ENCODE measurements around the gene SLF2. TPM values are rescaled to one million over a fixed set of nuclear protein-coding genes. Genes with fewer than 3 reads are reported as not detected.

Gene SLF2
- total and polyA plus RNA-seq, 2 of the 8 experiments (the other 6 are each of a cell fraction or from before 2014, with no cell fraction given): 5.5 to 20.9 TPM

DNA sequence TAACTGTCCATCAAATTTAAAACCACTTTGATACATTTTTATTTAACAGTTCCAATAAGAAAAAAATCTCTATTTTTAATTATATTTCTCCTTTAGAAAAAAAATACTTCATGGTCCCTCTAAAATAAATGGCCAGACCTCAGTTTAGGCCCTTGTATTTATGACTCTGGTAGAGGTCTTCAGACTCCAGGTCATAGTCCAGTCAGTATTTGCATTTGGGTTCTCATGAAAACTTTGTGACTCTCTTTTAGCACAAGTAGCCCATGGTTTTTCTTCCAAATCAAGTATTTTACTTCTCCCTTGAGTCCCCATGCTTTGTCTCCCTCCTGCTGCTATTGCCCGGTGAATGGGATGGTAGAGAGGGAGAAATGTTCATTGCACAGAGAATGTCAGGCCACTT, 51.1 kb downstream of the SLF2 start:
- Histone ChIP-seq H3K9me3 (ENCODE audit: insufficient read depth in 2 of 2, low read depth in 1 of 2, low read length in 1 of 2) (no peaks in the 10 kb centered on the region), H2BK5ac (ENCODE audit: low read depth, low read length) (no peak overlapping the region)
- FAIRE-seq: no peak
- TF ChIP-seq SIN3A (conservative IDR thresholded peaks at IDR 0.05 in 1 of 2, IDR thresholded peaks at IDR 0.05 in 1 of 2; ENCODE audit: low read depth in 1 of 2, low read length in 2 of 2) (no peak), SP2 (IDR thresholded peaks at IDR 0.05; ENCODE audit: low read length) (no peak), KDM5A (IDR thresholded peaks at IDR 0.05; ENCODE audit: low read length) (no peak), EGR1 (IDR thresholded peaks at IDR 0.05; ENCODE audit: borderline replicate concordance, low read depth, low read length) (no peak), SIRT6 (IDR thresholded peaks at IDR 0.05; ENCODE audit: low read length) (no peak), SAP30 (IDR thresholded peaks at IDR 0.05; ENCODE audit: insufficient read depth, insufficient replicate concordance, low read length) (no peak), SIX5 (IDR thresholded peaks at IDR 0.05; ENCODE audit: low read depth, low read length) (no peak), CEBPB (IDR thresholded peaks at IDR 0.05; ENCODE audit: low read depth, low read length) (no peak), CTBP2 (IDR thresholded peaks at IDR 0.05; ENCODE audit: borderline replicate concordance, insufficient read depth, insufficient read length, low read length) (no peak), ZNF274 (IDR thresholded peaks at IDR 0.05; ENCODE audit: borderline replicate concordance, extremely low read depth, low read length) (no peak), JUND (IDR thresholded peaks at IDR 0.05; ENCODE audit: low read length) (no peak), GTF2F1 (IDR thresholded peaks at IDR 0.05; ENCODE audit: borderline replicate concordance, low read depth, low read length) (no peak), KDM4A (IDR thresholded peaks at IDR 0.05; ENCODE audit: low read depth, low read length, severe bottlenecking) (no peak), NANOG (IDR thresholded peaks at IDR 0.05; ENCODE audit: insufficient read depth, low read depth, low read length, poor library complexity, severe bottlenecking) (no peak)

More for the DNA sequence above, 51.1 kb downstream of the SLF2 start:
- no peaks in the 10 kb centered on the region for H3K79me2 ChIP-seq (ENCODE audit: control insufficient read depth in 1 of 2, insufficient read depth in 2 of 2, low read length in 2 of 2)
- H3K9ac ChIP-seq (replicated peaks in 1 of 4; ENCODE audit: extremely low read depth in 1 of 4, low read depth in 3 of 4, low read length in 3 of 4): no peak overlapping the region
- H4K91ac ChIP-seq (replicated peaks; ENCODE audit: insufficient read length, low read length): no peak overlapping the region
- H3K4me3 ChIP-seq (ENCODE audit: extremely low read depth in 1 of 4, insufficient read depth in 2 of 4, low read depth in 3 of 4, low read length in 4 of 4): no peak overlapping the region
- ChIA-PET POLR2A (ENCODE audit: partially characterized antibody) (interaction anchor here (2.1 kb wide), 1 partner anchor 13 kb away, joined by 4 read pairs; no protein-coding TSS in a partner anchor), CTCF (ENCODE audit: partially characterized antibody) (interaction anchor here (0.5 to 0.6 kb wide), 2 partner anchors 10 to 503 kb away, joined by 3 read pairs; no protein-coding TSS in a partner anchor)
- no peak overlapping the region for H3K56ac ChIP-seq (replicated peaks; ENCODE audit: insufficient read length, low read depth, low read length)
- H3K4ac ChIP-seq (replicated peaks; ENCODE audit: insufficient read length, low read depth, low read length): no peak overlapping the region
- no peak for DNase-seq (ENCODE audit: low read depth in 1 of 2, low spot score in 2 of 2)
- H3K4me1 ChIP-seq (replicated peaks in 1 of 4; ENCODE audit: control insufficient read depth in 3 of 4, insufficient read depth in 4 of 4, low read length in 3 of 4): peaks cover 0 to 4% (median 2%) of the 10 kb centered on the region in 4 experiments; a peak in 2 of 7 replicates
- no peak overlapping the region for H3K18ac ChIP-seq (ENCODE audit: extremely low read depth, low read length)
- no peak overlapping the region for H4K8ac ChIP-seq (ENCODE audit: extremely low read depth, insufficient read depth, low read length)
- no peak overlapping the region for H2AFZ ChIP-seq (ENCODE audit: low read length)
- peaks cover 0 to 20% (median 2%) of the 10 kb centered on the region in 4 experiments; a peak in 3 of 8 replicates for H3K36me3 ChIP-seq (ENCODE audit: control insufficient read depth in 2 of 4, insufficient read depth in 4 of 4, low read length in 3 of 4)
- no peak overlapping the region for H3K4me2 ChIP-seq (ENCODE audit: insufficient read depth in 1 of 2, low read depth in 2 of 2, low read length in 2 of 2)
- WGBS, 2 experiments (ENCODE audit: extremely low coverage in 1 of 2, insufficient coverage in 1 of 2, insufficient read length in 1 of 2, insufficient replicate concordance in 2 of 2, low coverage in 1 of 2, low lambda C conversion rate in 2 of 2, missing lambda C conversion rate in 1 of 2): 100% methylated on average over 1 of the region's 1 CpG; no CpG with 5 or more reads in 1 of the 2 experiments
- no peaks in the 10 kb centered on the region for H3K79me1 ChIP-seq (ENCODE audit: low read depth, low read length)
- H2AK5ac ChIP-seq (ENCODE audit: low read depth, low read length): no peak overlapping the region
- no peak overlapping the region for H4K5ac ChIP-seq (ENCODE audit: insufficient read length, low read depth, low read length)
- H2BK15ac ChIP-seq (ENCODE audit: low read length): no peak overlapping the region
- no peak overlapping the region for H2BK120ac ChIP-seq (replicated peaks; ENCODE audit: low read depth, low read length)
- H3K14ac ChIP-seq (ENCODE audit: insufficient read length): no peak overlapping the region
- H2BK20ac ChIP-seq (ENCODE audit: low read length): no peak overlapping the region
- peaks cover under 1% of the 10 kb centered on the region for H3K23me2 ChIP-seq (ENCODE audit: low read depth, low read length)
- H3K23ac ChIP-seq (ENCODE audit: insufficient read length): no peak overlapping the region
- H4K20me1 ChIP-seq (replicated peaks in 1 of 2; ENCODE audit: control insufficient read depth in 1 of 2, insufficient read depth in 2 of 2, low read length in 2 of 2): no peaks in the 10 kb centered on the region
- H3K27me3 ChIP-seq (replicated peaks in 1 of 4; ENCODE audit: control insufficient read depth in 3 of 4, extremely low read depth in 1 of 4, insufficient read depth in 3 of 4, low read length in 3 of 4): no peaks in the 10 kb centered on the region
- no peak overlapping the region for H2BK12ac ChIP-seq (ENCODE audit: low read depth, low read length)
- no peak overlapping the region for H3K27ac ChIP-seq (ENCODE audit: low read depth, low read length)
